IPS-18c (cell line): Measurements from ENCODE around the gene WLS.

ENCODE experiments used
- H3K4me3 ChIP-seq: 2 replicates; pipeline ENCODE4 v1.7.0; 2013; ENCODE audit warnings: low read depth, mild to moderate bottlenecking, low read length, moderate library complexity; ENCODE audit not compliant: insufficient read depth
- H3K9me3 ChIP-seq: one replicate; pipeline ENCODE4 v1.6.1; 2013; ENCODE audit warnings: mild to moderate bottlenecking, low read length, moderate library complexity; ENCODE audit not compliant: control insufficient read depth, insufficient read depth

Gene WLS

GRCh38 chr1:68100571-68100970 is 131.8 kb downstream of the WLS start:
- Histone ChIP-seq H3K4me3 (no peak overlapping the region), H3K9me3 (no peaks in the 10 kb centered on the region)

GRCh38 chr1:68093737-68094136 is 138.6 kb downstream of the WLS start:
- peaks cover 3% of the 10 kb centered on the region for H3K9me3 ChIP-seq
- no peak overlapping the region for H3K4me3 ChIP-seq

GRCh38 chr1:68087184-68087583 is 145.1 kb downstream of the WLS start:
- H3K4me3 ChIP-seq, result no peak overlapping the region
- peaks cover under 1% of the 10 kb centered on the region for H3K9me3 ChIP-seq

GRCh38 chr1:68085752-68086151 is 146.6 kb downstream of the WLS start:
- no peak overlapping the region for H3K4me3 ChIP-seq
- H3K9me3 ChIP-seq, result no peaks in the 10 kb centered on the region

- Histone ChIP-seq H3K9me3 (no peaks in the 10 kb centered on the region), H3K4me3 (no peak overlapping the region)
These were observed 148.6 kb downstream of the WLS start for GRCh38 chr1:68083686-68084085.

GRCh38 chr1:68081775-68082283 is 150.5 kb downstream of the WLS start:
- H3K4me3 ChIP-seq, result no peak overlapping the region

GRCh38 chr1:68078647-68079046 is 153.7 kb downstream of the WLS start:
- Histone ChIP-seq H3K9me3 (no peaks in the 10 kb centered on the region), H3K4me3 (no peak overlapping the region)

More at GRCh38 chr1:68081775-68082283, 150.5 kb downstream of the WLS start:
- no peaks in the 10 kb centered on the region for H3K9me3 ChIP-seq
